Activated T-cell treated with anti-CD3 and anti-CD28 coated beads, Interleukin-2, amount 50 U/mL, for 1 hour (primary cell): ENCODE measurements around the gene SIX3.
A peak's percentile ranks its signal among the peaks of the same experiment; 100 is the strongest.

Source experiments
- DNase-seq: peaks from one replicate; pipeline ENCODE4 v3.0.0-alpha.2; 2020

The SIX3 gene

DNA sequence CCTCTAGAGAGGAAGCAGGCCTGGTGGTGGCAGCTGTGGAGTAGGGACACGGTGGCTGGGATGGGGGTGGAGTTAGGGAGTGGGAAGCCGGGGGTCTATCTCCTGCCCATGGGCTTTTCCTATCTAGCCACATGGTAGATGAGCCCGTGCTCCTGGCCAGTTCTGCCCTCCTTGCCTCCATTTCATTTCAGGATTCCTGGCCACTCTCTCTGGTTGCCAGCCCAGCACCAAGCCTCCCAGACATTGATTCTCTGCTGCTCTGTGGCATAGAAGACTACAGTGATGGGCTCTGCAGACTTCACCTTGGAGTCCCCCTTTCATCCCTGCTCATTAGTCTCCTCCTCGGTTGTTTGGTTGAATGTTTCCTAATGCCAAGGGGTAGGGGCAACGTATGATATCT, 19.4 kb downstream of the SIX3 start:
- DNase-seq = no peak

DNA sequence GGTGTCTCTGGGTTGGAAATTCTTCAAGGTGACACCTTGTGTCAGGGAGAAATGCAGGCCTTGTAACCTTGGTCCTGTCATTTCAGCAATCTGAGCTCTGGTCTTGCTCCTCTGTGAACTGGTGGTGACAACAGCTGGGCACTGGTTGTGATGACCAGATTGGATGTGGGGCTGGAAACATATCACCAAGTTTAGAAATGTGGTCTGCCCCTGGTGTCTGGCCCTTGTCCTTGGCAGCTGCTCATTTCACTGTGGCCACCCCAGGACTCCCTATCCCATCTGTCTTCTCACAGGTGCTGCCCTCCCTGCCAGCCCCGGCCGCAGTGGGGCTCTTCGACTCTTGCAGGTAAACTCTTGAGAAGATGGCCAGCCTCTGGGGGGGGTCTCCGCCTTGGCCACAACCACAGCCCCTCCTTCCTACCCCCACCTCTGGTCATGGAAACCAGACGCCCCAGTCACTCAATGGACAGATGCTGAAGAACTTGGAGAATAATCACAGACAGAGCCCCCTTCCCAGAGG, 20.7 kb downstream of the SIX3 start:
- no peak for DNase-seq

DNA sequence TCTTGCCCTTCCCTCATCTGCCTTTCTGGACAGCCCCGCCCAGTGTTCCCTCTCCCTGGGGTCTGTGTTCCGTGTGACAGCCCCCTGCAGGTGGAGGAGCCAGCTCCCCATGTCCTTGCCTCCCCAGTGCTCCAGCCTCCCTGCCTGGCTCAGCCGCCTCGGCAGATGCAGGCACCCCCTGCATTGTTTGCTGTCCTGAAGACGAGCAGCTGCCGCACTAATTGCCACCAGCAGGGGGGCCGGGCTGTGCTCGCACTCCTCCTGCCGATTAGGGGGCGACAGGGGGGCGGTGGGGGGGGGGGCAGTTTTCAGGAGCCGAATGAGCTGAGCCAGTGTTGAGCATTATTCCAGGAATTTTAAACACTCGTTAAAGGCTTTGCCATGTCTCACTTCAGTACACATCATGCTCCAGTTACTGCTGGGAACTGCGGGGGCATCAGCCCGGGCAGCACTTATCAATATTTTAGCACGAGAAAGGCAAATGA, 23.3 kb downstream of the SIX3 start:
- DNase-seq = no peak

DNA sequence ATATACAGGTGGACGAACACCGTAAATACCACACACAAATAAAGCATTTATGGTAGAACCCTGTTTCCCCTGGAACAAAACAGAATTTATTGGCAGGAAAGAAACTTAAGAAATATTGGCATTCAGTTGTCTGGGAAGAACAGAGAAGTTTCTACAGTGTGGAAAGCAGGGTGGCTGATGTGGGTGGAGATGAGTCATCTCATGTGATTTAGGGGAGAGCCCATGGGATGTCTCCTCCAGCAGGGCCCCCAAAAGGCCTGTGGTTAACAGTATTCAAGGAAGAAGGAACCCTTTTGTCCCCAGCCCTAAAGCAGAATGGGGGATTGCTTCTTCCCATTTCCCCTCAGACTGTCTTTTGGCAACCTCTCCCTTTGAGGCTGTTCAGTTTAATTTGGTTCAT, 24.2 kb downstream of the SIX3 start:
- DNase-seq = no peak

DNA sequence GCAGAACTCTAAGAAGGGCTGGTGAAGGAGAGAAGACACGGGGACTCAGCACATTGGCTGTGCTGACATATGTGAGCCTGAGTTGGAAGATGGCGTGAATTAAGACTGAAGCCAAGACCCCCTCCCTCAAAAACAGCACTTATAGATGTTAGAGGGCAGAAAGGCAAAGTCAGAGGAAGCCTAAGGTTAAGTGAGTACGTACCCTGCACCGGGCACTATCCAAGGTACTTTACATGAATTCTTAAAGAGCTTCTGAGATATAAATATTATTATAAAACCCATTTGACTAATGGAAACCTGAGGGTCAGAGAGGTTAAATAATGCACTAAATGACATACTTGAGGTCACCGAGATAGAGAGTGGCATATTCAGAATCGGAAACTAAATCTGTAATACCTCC, 25.6 kb downstream of the SIX3 start:
- DNase-seq = no peak

DNA sequence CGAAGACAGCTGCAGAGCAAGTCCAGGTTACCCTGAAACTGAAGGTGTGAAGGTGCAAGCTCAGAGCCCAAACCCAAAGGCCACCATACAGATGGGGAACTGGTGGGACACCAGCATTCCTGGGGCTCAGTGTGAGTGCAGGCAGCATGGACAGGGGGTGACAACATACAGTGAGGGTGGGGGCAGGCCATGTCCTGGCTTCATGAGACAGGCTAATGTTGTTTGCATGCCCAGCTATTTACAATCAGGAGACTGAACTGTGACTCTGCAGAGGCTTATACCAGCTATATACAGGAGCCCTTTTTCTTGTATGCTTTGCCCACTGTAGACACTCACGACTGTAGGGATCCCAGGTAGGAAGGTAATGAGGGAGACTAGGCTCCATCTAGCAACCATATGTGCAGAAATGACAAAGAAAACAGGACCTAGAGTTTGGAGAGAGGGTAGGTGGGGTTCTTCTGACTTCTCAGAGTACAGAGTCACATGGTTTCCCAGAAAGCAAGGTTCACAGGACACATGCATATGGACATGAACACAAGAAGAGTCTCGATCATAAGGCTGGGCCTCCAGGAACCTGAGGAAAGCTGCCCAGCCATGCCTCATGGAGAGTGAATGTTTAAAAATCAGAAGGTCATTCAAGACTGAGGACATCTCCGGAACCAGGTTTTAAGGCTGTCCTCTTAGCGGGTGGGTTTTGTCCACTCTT, 26.4 kb downstream of the SIX3 start:
- DNase-seq = no peak

DNA sequence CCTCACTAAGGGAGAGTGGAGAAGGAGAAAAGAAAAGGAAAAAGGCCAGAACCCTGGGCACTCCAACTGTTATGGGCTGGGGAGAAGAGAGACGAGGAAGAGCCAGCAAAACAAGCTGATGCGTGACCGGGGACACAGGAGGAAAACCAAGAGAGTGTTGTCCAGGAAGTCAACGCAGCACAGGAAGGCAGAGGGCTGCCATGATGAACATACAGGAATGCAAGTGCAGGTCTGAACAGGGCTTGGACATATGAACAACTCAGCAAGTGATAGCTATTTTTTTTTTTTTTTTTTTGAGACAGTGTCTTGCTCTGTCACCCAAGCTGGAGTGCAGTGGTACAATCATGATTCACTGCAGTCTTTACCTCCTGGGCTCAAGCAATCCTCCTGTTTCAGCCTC, 28.4 kb downstream of the SIX3 start:
- DNase-seq = no peak

DNA sequence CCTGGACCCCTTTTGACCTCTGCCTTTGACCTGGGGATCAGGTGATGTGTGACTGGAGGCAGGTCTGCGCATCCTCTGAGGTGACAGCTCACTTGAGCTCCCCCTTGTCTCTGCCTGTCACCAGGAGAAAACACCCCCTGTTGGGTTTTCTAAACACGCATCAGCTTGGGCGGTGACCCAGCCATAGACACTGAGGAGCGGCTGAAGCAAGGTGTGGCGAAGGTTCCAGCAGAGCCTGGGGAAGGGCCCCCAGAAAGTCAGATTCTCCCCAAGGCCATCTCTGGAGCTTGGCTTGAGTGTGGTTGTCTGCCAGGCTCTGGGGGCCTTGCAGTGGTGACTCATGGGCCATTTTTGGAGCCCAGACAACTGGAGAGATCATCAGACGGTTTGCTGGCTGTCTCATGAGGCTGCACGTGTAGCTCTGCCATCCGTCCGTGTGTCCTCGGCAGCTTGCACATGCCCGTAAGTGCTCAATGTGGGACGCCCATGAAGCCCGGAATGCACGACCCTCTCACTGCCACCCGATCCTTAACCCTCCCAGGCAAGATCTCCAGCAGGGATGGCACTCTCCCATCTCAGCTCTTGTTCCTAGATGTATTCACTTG, 29.4 kb downstream of the SIX3 start:
- DNase-seq = no peak

DNA sequence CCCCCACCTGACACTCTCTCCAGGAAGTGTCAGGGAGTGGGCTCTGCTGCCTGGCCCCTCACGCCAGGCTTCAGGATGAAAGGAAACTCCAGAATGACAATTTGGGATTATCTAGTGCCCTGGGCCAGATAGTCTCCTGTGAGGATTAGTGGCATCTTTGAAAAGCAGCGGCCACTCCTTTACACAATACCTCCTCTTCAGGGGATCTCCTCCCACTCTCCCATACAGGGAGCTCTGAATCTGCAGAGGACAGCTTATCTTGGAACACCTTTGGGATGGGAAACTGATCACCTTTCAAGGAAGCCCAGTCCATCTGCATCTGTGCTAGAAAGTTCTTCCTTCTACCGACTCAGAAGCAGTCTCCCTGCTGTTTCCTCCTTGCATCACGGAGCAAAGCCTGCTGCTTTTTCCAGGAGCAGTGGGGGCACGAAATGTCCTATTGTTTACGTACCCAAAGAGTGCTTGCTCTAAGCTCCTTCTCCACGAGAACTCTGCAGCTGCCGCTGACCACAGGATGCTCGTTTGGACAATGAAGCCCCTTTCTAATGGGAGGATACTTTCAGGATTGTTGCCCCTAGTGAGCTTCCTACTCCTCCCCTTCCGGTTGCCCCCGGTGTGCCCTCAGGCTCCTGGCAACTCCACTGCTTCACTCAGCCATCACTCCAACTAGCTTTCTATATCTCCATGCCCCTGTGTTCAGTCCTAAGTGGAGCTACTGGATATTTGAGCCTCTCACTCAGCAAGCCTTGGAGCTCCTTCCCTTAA, 31.5 kb downstream of the SIX3 start:
- DNase-seq = no peak

DNA sequence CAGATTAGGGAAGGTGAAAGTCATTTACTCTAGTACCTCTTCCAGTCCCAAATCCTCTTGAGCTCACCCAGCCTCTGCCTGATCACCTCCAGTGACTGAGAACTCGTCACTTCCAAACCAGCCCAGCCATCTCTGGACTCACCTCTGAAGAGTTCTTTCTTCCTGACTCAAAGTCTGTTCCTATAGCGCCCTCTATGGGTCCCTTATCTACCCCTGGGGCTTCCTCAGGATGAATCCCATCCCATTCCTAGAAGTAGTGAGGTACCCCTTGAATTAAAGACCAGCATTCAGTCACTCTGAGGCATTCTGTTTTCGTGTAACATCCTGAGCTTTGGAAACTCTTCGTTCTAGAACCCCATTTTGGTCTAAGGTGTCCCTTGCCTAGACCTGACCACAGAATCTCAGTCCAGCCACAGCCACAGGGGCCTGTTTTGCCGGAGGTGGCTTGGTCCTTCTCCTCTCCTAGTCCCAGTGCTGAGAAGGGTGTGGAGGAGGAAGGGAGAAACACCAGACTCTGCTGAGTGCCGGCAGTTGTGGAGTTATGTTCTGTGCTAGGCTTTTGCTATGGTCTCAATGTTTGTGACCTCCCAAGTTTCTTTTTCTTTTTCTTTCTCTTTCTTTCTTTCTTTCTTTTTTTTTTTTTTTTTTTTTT, 32.7 kb downstream of the SIX3 start:
- DNase-seq = no peak

DNA sequence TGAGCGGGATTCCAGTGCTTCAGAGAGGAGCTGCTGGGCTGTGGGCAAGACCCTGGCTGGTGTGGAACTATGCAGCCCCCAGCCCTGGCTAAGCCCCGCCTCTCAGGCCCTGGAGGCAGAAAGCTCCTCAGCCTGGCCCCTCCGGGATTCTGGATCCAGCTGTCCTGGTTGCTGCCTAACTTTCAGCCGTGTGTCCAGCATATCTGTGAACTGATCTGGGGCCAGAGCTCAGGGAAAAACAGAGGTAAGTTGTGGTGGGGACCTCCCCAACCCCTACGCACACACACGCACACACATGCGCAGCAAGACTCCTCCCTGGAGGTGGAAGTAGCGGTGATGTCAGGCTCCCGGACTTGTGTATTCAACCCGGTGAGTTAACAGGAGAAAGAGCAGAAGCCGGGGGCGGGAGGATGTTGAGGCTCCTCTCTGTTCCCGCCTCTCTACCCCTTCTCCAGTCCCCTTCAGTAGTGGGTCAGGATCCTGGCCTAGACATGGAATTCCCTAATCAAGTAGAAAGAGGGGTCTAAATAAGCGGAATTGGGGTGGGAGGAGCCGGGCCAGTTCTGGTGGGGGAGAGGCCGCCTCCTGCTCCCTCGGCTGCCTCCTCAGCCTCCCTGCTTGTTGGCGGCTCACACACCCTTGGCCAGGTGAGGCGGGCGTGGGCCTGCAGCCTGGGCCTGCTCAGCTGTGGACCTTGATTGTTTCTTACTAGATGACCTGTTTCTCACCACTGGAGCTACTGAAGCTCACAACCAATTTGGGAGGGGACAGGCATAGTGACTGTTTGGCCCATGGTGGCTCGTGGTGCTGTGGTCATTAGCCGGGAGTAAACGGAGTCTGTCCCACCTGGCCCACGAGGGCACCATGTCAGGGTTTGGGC, 34.3 kb downstream of the SIX3 start:
- DNase-seq = no peak

DNA sequence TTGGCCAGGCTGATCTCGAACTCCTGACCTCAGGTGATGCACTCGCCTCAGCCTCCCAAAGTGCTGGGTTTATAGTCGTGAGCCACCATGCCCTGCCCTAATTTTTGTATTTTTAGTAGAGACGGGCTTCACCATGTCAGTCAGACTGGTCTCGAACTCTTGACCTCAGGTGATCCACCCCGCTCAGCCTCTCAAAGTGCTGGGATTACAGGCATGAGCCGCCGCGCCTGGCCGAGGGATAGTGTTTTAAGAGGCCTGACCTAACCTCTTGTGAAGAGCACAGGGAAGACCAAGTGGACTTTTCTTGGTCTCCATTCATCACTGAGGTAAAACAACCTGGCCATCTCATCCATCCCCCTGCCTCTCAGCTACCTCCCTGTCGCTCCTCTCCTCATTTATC, 38.1 kb downstream of the SIX3 start:
- DNase-seq = no peak

DNA sequence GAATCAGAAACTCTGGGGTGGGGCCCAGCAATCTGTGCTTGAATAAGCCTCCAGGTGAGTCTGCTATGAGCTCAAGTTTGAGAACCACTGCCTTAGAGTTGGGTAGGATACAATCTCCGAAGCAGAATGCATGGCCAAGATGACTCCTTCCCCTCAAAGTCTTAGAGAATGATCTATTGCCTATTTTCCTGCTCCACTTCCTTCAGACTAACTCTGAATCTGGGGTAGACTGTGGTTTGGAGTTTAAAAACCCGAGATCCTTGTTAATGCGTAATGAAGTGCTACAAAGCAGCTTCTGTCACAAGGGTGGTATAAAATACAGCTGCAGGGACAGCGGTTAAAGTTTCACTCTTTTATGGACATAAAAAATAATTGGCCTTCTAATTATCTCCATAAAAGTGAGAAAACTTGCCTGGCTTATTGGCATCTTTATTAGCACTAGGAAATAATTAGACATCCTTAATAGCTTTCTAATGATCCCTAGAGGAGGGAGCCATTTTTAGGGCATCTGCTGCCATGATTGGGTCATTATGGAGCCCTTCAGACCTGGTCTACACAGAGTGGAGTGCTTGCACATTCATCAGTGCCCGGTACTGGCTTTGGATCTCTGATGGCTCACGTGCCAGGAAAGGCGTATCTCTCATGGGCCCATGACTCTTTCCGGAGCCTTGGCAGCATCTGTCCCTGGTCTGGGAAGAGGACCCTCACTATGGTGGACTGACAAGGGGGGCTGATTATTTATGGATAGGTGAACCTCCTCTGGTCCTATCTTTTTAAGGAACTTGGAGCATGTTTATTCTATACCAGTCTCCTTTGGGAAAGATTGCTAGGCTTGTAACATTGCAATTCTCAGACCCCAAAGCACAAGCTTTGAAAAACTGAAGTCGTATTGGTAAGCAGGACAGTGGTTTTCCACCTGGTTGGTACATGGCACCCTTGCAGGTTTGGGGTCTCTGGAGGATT, 39.5 kb downstream of the SIX3 start:
- no peak for DNase-seq

DNA sequence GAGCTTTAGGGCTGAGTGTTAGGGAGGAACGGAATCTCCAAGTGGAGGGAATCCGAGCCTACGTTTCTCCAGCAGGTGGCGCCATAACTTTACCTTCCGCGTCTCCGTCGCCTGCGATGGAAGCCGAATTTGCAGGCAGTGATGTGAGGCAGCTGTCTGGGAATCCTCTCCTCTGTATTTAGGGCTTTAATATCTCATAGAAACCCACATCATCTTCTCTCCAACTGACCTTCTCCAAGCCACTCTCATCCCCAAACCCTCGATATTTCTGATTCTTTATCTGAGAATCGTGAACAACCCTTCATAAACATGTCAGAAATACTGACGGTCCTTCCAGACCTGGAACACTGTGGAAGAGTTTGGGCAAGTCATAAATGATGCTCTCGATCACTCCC, 40.2 kb downstream of the SIX3 start:
- DNase-seq = peak; percentile 58

DNA sequence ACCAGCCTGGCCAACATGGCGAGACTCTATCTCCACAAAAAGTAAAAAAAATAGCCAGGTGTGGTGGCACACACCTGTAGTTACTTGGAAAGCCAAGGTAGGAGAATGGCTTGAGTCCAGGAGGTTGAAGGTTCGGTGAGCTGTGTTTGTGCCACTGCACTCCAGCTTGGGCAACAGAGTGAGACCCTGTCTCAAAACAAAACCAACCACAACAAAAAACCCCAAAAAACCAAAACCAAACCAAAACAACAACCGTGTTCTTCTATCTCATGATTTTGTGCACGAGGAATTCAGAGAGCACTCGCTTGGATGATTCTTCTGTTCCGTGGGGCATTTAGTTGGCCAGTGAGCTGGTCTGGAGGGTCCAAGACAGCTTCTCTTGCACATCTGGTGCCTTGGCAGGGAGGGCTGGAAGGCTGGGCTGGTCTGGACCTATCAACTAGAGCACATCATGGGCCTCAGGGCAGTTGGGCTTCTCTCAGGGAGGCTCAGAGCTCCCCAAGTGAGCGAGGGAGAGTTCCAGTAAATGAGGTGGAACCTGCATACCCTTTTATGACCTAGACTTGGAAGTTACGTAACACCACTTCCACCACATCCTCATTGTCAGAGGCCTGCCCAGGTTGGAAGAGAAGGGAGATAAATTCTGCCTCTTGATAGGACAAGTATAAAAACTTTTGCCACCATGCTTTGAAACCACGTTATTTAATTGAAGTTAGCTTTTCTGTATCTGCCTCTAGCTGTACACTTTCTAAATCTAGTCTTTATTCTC, 42.5 kb downstream of the SIX3 start:
- DNase-seq = no peak

DNA sequence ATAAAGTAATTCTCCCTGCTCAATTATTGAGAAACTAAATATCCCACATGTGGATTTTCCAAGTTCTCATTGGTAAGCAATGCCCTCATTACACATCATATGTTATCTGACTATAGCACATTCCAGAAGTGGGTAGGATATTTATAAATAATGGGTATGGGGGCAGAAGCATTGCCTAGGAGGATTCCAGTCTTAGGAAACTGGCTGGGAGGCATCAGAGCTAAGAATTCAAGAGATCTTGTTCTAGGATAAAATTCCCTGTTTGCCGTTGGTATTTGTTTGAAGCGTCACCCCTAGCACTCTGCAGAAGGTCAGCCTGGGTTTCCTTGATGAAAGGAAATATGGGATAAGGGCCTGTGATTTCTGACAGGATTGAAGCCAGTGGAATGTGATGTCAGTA, 47.7 kb downstream of the SIX3 start:
- no peak for DNase-seq

DNA sequence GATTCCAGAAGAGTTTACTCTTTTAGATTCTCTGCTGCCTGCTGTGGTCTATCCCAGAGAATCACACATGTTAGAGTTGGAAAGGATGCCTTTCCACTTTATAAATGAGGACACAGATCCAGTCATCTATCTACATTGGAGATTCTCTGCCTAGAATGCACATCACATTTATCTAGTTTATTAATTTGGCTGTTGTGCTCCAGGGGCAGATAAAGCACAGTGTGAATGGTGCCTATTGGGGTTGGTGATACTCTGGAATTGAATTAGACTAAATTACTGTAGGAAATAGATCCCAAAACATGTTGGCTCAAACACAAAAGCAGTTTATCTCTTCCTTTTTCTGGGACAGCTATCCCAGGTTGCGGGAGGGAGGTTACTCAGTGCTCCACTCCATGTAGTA, 52.9 kb downstream of the SIX3 start:
- DNase-seq = no peak
